HL-60 (cell line): Measurements from ENCODE around the gene NDUFAF8.

ENCODE experiments used
- CTCF ChIP-seq: IDR thresholded peaks from one replicate; pipeline ENCODE4 v1.5.1; 2011; ENCODE audit warnings: low read length, control low read depth, inconsistent platforms; ENCODE audit not compliant: insufficient read depth
- POLR2AphosphoS5 ChIP-seq: IDR thresholded peaks from 2 replicates; pipeline ENCODE4 v1.6.1; 2012; ENCODE audit warnings: low read depth

- no peak for TF ChIP-seq POLR2AphosphoS5
- no peak for TF ChIP-seq CTCF
Observed at GRCh38 chr17:81195941-81196495, 43.1 kb upstream of the NDUFAF8 start.
